Measurements from ENCODE around the gene HDGF. TPM values are rescaled to one million over a fixed set of nuclear protein-coding genes. Genes with fewer than 3 reads are reported as not detected.

Gene HDGF
- total RNA-seq, 2 experiments from 2014 or later, result 232 to 235 TPM

GRCh38 chr1:156745881-156746280 is 5.6 kb downstream of the HDGF start:
- Mint-ChIP-seq H3K4me3 (no peak overlapping the region), H3K27me3 (no peaks in the 10 kb centered on the region), H3K36me3 (ENCODE audit: low read depth) (peaks cover 74% of the 10 kb centered on the region), H3K9me3 (no peaks in the 10 kb centered on the region), H3K4me1 (ENCODE audit: low read depth) (peaks cover 65% of the 10 kb centered on the region), H3K27ac (peak overlapping the region; percentile 94)
- DNase-seq, result no peak
- intact Hi-C loops (cut with micrococcal nuclease), result no loop called here
- no peak for TF ChIP-seq CTCF (IDR thresholded peaks at IDR 0.05)
- no peak for ATAC-seq
- ChIA-PET CTCF (interaction anchor here (3.1 kb wide), 1 partner anchor 19 kb away, joined by 26 read pairs; the partner anchor contains the start of gene METTL25B), POLR2A (interaction anchor here (1.0 to 4.4 kb wide), 2 partner anchors 9 to 16 kb away, joined by 3 to 39 read pairs; partner anchors contain the start of genes ISG20L2 and METTL25B)

- DNase-seq, result no peak
- ChIA-PET POLR2A (interaction anchor here (1.0 to 4.4 kb wide), 2 partner anchors 14 to 15 kb away, joined by 3 to 39 read pairs; partner anchors contain the start of genes ISG20L2 and METTL25B), CTCF (interaction anchor here (5.0 kb wide), 1 partner anchor 17 kb away, joined by 71 read pairs; the partner anchor contains the start of genes ISG20L2 and METTL25B)
- Mint-ChIP-seq H3K27ac (peak overlapping the region; percentile 94), H3K36me3 (ENCODE audit: low read depth) (peaks cover 73% of the 10 kb centered on the region), H3K9me3 (no peaks in the 10 kb centered on the region), H3K27me3 (no peaks in the 10 kb centered on the region), H3K4me3 (no peak overlapping the region), H3K4me1 (ENCODE audit: low read depth) (peaks cover 69% of the 10 kb centered on the region)
- ATAC-seq, result no peak
- no peak for TF ChIP-seq CTCF (IDR thresholded peaks at IDR 0.05)
- intact Hi-C loops (cut with micrococcal nuclease), result no loop called here
Measured at GRCh38 chr1:156744786-156745419, 6.6 kb downstream of the HDGF start.

- no peaks in the 10 kb centered on the region for H3K27me3 Mint-ChIP-seq
- H3K4me1 Mint-ChIP-seq (ENCODE audit: low read depth), result peaks cover 70% of the 10 kb centered on the region
- CTCF ChIA-PET, result interaction anchor here (5.0 kb wide), 1 partner anchor 17 kb away, joined by 71 read pairs; the partner anchor contains the start of genes ISG20L2 and METTL25B
- DNase-seq (no peak), ATAC-seq (no peak)
- TF ChIP-seq CTCF (IDR thresholded peaks at IDR 0.05), result no peak
- peaks cover 69% of the 10 kb centered on the region for H3K36me3 Mint-ChIP-seq (ENCODE audit: low read depth)
- H3K9me3 Mint-ChIP-seq, result no peaks in the 10 kb centered on the region
- H3K4me3 Mint-ChIP-seq, result no peak overlapping the region
- intact Hi-C loops (cut with micrococcal nuclease), result no loop called here
- POLR2A ChIA-PET, result interaction anchor here (1.0 to 4.4 kb wide), 2 partner anchors 14 kb away, joined by 3 to 39 read pairs; partner anchors contain the start of genes ISG20L2 and METTL25B
- H3K27ac Mint-ChIP-seq, result peak overlapping the region; percentile 43
Measured at GRCh38 chr1:156744344-156744743, 7.1 kb downstream of the HDGF start.

GRCh38 chr1:156743367-156744302 is 7.8 kb downstream of the HDGF start:
- ChIA-PET POLR2A (interaction anchor here (0.6 to 3.5 kb wide), 4 partner anchors 7 to 23 kb away, joined by 3 to 53 read pairs (median 4); partner anchors contain the start of genes HDGF and PRCC), CTCF (interaction anchor here (5.0 kb wide), 1 partner anchor 16 kb away, joined by 71 read pairs; the partner anchor contains the start of genes ISG20L2 and METTL25B)
- Mint-ChIP-seq H3K27ac (peak overlapping the region; percentile 26), H3K4me1 (ENCODE audit: low read depth) (peaks cover 74% of the 10 kb centered on the region), H3K4me3 (no peak overlapping the region), H3K9me3 (no peaks in the 10 kb centered on the region), H3K27me3 (no peaks in the 10 kb centered on the region), H3K36me3 (ENCODE audit: low read depth) (peaks cover 69% of the 10 kb centered on the region)
- intact Hi-C loops (cut with micrococcal nuclease), result no loop called here
- ATAC-seq (no peak), DNase-seq (no peak)
- no peak for TF ChIP-seq CTCF (IDR thresholded peaks at IDR 0.05)

All from activated CD8-positive, alpha-beta T cell treated with anti-CD3 and anti-CD28 coated beads for 36 hours (primary cell).